Measurements from ENCODE around the gene FNBP1.

FNBP1 gene

GRCh38 chr9:129990269-129991010, 52.5 kb downstream of the FNBP1 start:
- ATAC-seq: no peak

GRCh38 chr9:129989740-129990139, 53.2 kb downstream of the FNBP1 start:
- ATAC-seq: no peak
- TF ChIP-seq TOX (CRISPR knock-in tag; IDR thresholded peaks at IDR 0.05; ENCODE audit: borderline replicate concordance) (no peak), TCF4 (CRISPR knock-in tag; IDR thresholded peaks at IDR 0.05; ENCODE audit: borderline replicate concordance) (no peak), GLIS3 (CRISPR knock-in tag; IDR thresholded peaks at IDR 0.05) (no peak), ZC3H10 (CRISPR knock-in tag; IDR thresholded peaks at IDR 0.05) (no peak), CREB5 (CRISPR knock-in tag; IDR thresholded peaks at IDR 0.05; ENCODE audit: low read depth) (no peak), ZNF565 (CRISPR knock-in tag; conservative IDR thresholded peaks at IDR 0.05; ENCODE audit: low read depth) (no peak), TSHZ2 (CRISPR knock-in tag; IDR thresholded peaks at IDR 0.05) (no peak), ZFP30 (CRISPR knock-in tag; IDR thresholded peaks at IDR 0.05) (no peak), PPARA (CRISPR knock-in tag; IDR thresholded peaks at IDR 0.05; ENCODE audit: borderline replicate concordance) (no peak), ARNTL (CRISPR knock-in tag; IDR thresholded peaks at IDR 0.05; ENCODE audit: borderline replicate concordance, low read depth) (no peak)

More at GRCh38 chr9:129990269-129991010, 52.5 kb downstream of the FNBP1 start:
- TF ChIP-seq TSHZ2 (CRISPR knock-in tag; IDR thresholded peaks at IDR 0.05) (no peak), BACH2 (CRISPR knock-in tag; IDR thresholded peaks at IDR 0.05; ENCODE audit: borderline replicate concordance) (no peak), PATZ1 (CRISPR knock-in tag; IDR thresholded peaks at IDR 0.05; ENCODE audit: borderline replicate concordance) (no peak), RARB (CRISPR knock-in tag; IDR thresholded peaks at IDR 0.05) (no peak), ZNF565 (CRISPR knock-in tag; conservative IDR thresholded peaks at IDR 0.05; ENCODE audit: low read depth) (no peak), ZFP30 (CRISPR knock-in tag; IDR thresholded peaks at IDR 0.05) (no peak), PPARA (CRISPR knock-in tag; IDR thresholded peaks at IDR 0.05; ENCODE audit: borderline replicate concordance) (no peak), CSRNP3 (CRISPR knock-in tag; IDR thresholded peaks at IDR 0.05) (no peak)

- TF ChIP-seq BACH2 (CRISPR knock-in tag; IDR thresholded peaks at IDR 0.05; ENCODE audit: borderline replicate concordance) (no peak), OSR1 (CRISPR knock-in tag; IDR thresholded peaks at IDR 0.05) (no peak), ZNF565 (CRISPR knock-in tag; conservative IDR thresholded peaks at IDR 0.05; ENCODE audit: low read depth) (no peak), CSRNP3 (CRISPR knock-in tag; IDR thresholded peaks at IDR 0.05) (no peak)
- no peak for ATAC-seq
Observed at GRCh38 chr9:129989362-129989708, 53.7 kb downstream of the FNBP1 start.

All from SK-N-SH treated with all-trans-retinoic acid at 6 μM for 48 hours (cell line).